Right lobe of liver (tissue), 4 donors: ENCODE results near the gene ZNF578.
"Not testable (repeated sequence)": the region's sequence is repeated elsewhere in the genome, so short reads cannot be mapped to it uniquely, and the experiment has no call there.

Experiments used
- CTCF ChIP-seq, 4 donors: fragments of 200-600 bp in 3 of 4; fragments of 450-650 bp in 1 of 4; IDR thresholded peaks; one replicate each; pipeline versions ENCODE4 v1.5.1 to v1.8.0; 2016 to 2022; ENCODE audit warnings: antibody characterized with exemption in 4 of 4, mild to moderate bottlenecking in 2 of 4
- POLR2A ChIP-seq: fragments of 450-650 bp; IDR thresholded peaks from one replicate; pipeline ENCODE4 v1.6.1; 2017; ENCODE audit warnings: antibody characterized with exemption, mild to moderate bottlenecking
- donor health status: DM: no; HTN: no; CAD: no.
- donor health status: DM: no; HTN: no; CAD: no.
- donor health status: DM: no; HTN: yes; CAD: no.

GRCh38 chr19:52484111-52484743 is 30.9 kb downstream of the ZNF578 start:
- not testable (repeated sequence) for TF ChIP-seq CTCF (IDR thresholded peaks at IDR 0.05); POLR2A
